ENCODE results near the gene AGBL1.
"Not testable (repeated sequence)": the region's sequence is repeated elsewhere in the genome, so short reads cannot be mapped to it uniquely, and the experiment has no call there.

AGBL1 gene

GRCh38 chr15:86082619-86083380 is 3.1 kb downstream of the AGBL1 start:
- no peak overlapping the region for H3K4me3 ChIP-seq (ENCODE audit: low read depth, low read length)

GRCh38 chr15:86087808-86088207 is 8.1 kb downstream of the AGBL1 start:
- no peak overlapping the region for H3K4me3 ChIP-seq (ENCODE audit: low read depth, low read length)

- H3K4me3 ChIP-seq (ENCODE audit: low read depth, low read length) = no peak overlapping the region
These were observed 9.8 kb downstream of the AGBL1 start for GRCh38 chr15:86089422-86089821.

- no peak overlapping the region for H3K4me3 ChIP-seq (ENCODE audit: low read depth, low read length)
These were observed 22.1 kb downstream of the AGBL1 start for GRCh38 chr15:86101818-86102217.

- no peak overlapping the region for H3K4me3 ChIP-seq (ENCODE audit: low read depth, low read length)
These were observed 24.2 kb downstream of the AGBL1 start for GRCh38 chr15:86103825-86104224.

GRCh38 chr15:86106306-86106705 is 26.6 kb downstream of the AGBL1 start:
- H3K4me3 ChIP-seq (ENCODE audit: low read depth, low read length) = no peak overlapping the region

- no peak overlapping the region for H3K4me3 ChIP-seq (ENCODE audit: low read depth, low read length)
These were observed 35.6 kb downstream of the AGBL1 start for GRCh38 chr15:86115145-86115801.

- no peak overlapping the region for H3K4me3 ChIP-seq (ENCODE audit: low read depth, low read length)
These were observed 42.0 kb downstream of the AGBL1 start for GRCh38 chr15:86121568-86122225.

GRCh38 chr15:86122691-86123391 is 43.2 kb downstream of the AGBL1 start:
- not testable (repeated sequence) for H3K4me3 ChIP-seq (ENCODE audit: low read depth, low read length)

- H3K4me3 ChIP-seq (ENCODE audit: low read depth, low read length) = no peak overlapping the region
These were observed 46.1 kb downstream of the AGBL1 start for GRCh38 chr15:86125775-86126174.

- H3K4me3 ChIP-seq (ENCODE audit: low read depth, low read length) = no peak overlapping the region
These were observed 47.9 kb downstream of the AGBL1 start for GRCh38 chr15:86127547-86127946.

- no peak overlapping the region for H3K4me3 ChIP-seq (ENCODE audit: low read depth, low read length)
These were observed 55.4 kb downstream of the AGBL1 start for GRCh38 chr15:86135041-86135440.

GRCh38 chr15:86136861-86137260 is 57.2 kb downstream of the AGBL1 start:
- no peak overlapping the region for H3K4me3 ChIP-seq (ENCODE audit: low read depth, low read length)

- no peak overlapping the region for H3K4me3 ChIP-seq (ENCODE audit: low read depth, low read length)
These were observed 59.1 kb downstream of the AGBL1 start for GRCh38 chr15:86138798-86139197.

- H3K4me3 ChIP-seq (ENCODE audit: low read depth, low read length) = no peak overlapping the region
These were observed 60.2 kb downstream of the AGBL1 start for GRCh38 chr15:86139828-86140227.

- H3K4me3 ChIP-seq (ENCODE audit: low read depth, low read length) = no peak overlapping the region
These were observed 75.0 kb downstream of the AGBL1 start for GRCh38 chr15:86154705-86155104.

- H3K4me3 ChIP-seq (ENCODE audit: low read depth, low read length) = no peak overlapping the region
These were observed 75.9 kb downstream of the AGBL1 start for GRCh38 chr15:86155551-86155950.

GRCh38 chr15:86157606-86158293 is 78.1 kb downstream of the AGBL1 start:
- H3K4me3 ChIP-seq (ENCODE audit: low read depth, low read length) = no peak overlapping the region

GRCh38 chr15:86159468-86159867 is 79.8 kb downstream of the AGBL1 start:
- H3K4me3 ChIP-seq (ENCODE audit: low read depth, low read length) = no peak overlapping the region

- H3K4me3 ChIP-seq (ENCODE audit: low read depth, low read length) = no peak overlapping the region
These were observed 81.6 kb downstream of the AGBL1 start for GRCh38 chr15:86161250-86161649.

- H3K4me3 ChIP-seq (ENCODE audit: low read depth, low read length) = no peak overlapping the region
These were observed 82.5 kb downstream of the AGBL1 start for GRCh38 chr15:86162172-86162591.
